Superior temporal gyrus (tissue), 1 donor: ENCODE measurements around the gene NANOS2.

Source experiments
- DNase-seq: peaks from one replicate; pipeline ENCODE4 v3.0.0-alpha.2; 2016; ENCODE audit errors: extremely low spot score

NANOS2 gene

GRCh38 chr19:45929247-45929646 is 14.7 kb upstream of the NANOS2 start:
- no peak for DNase-seq

GRCh38 chr19:45927565-45928261 is 13.1 kb upstream of the NANOS2 start:
- peak; percentile 96 for DNase-seq

GRCh38 chr19:45924891-45925447 is 10.4 kb upstream of the NANOS2 start:
- no peak for DNase-seq

- DNase-seq: no peak
These were observed 7.7 kb upstream of the NANOS2 start for GRCh38 chr19:45922281-45922680.

- DNase-seq: no peak
These were observed 5.9 kb upstream of the NANOS2 start for GRCh38 chr19:45920458-45920857.

- peak; percentile 83 for DNase-seq
These were observed 5.1 kb upstream of the NANOS2 start for GRCh38 chr19:45919678-45920077.

- no peak for DNase-seq
These were observed 4.1 kb upstream of the NANOS2 start for GRCh38 chr19:45918721-45919120.

- peak; percentile 75 for DNase-seq
These were observed 3.0 kb upstream of the NANOS2 start for GRCh38 chr19:45917421-45918091.

- no peak for DNase-seq
These were observed 3.3 kb downstream of the NANOS2 start for GRCh38 chr19:45911291-45911690.

- DNase-seq: no peak
These were observed 5.6 kb downstream of the NANOS2 start for GRCh38 chr19:45908956-45909355.

- DNase-seq: no peak
These were observed 8.4 kb downstream of the NANOS2 start for GRCh38 chr19:45906221-45906620.

GRCh38 chr19:45905011-45905410 is 9.6 kb downstream of the NANOS2 start:
- no peak for DNase-seq

- DNase-seq: peak; percentile 99
These were observed 11.6 kb downstream of the NANOS2 start for GRCh38 chr19:45902651-45903625.

GRCh38 chr19:45901912-45902650 is 12.5 kb downstream of the NANOS2 start, which contains the start of gene MYPOP:
Gene MYPOP (minus strand): TSS chr19:45902613. CDS start chr19:45901773, 840 bp downstream.
- DNase-seq: no peak

- DNase-seq: no peak
These were observed 13.1 kb downstream of the NANOS2 start for GRCh38 chr19:45901432-45901911.

- no peak for DNase-seq
These were observed 13.7 kb downstream of the NANOS2 start for GRCh38 chr19:45900738-45901431.

- DNase-seq: no peak
These were observed 14.5 kb downstream of the NANOS2 start for GRCh38 chr19:45899919-45900589.

GRCh38 chr19:45899253-45899652 is 15.3 kb downstream of the NANOS2 start:
- no peak for DNase-seq

- DNase-seq: no peak
These were observed 17.2 kb downstream of the NANOS2 start for GRCh38 chr19:45897261-45897812.
